OCI-LY3 (cell line): Measurements from ENCODE around the gene REC8.

Experiments used
- CTCF ChIP-seq: fragments of 200-600, 300-600 bp; sonication (generic); IDR thresholded peaks from 2 replicates; pipeline ENCODE4 v1.5.1; 2014; ENCODE audit warnings: antibody characterized with exemption, low read length, low read depth
- EZH2phosphoT487 ChIP-seq: fragments of 200-600 bp; shearing (Covaris generic); IDR thresholded peaks from 2 replicates; pipeline ENCODE4 v1.6.1; 2018; ENCODE audit warnings: antibody characterized with exemption, mixed run types, low read depth

- no peak for TF ChIP-seq CTCF
- no peak for TF ChIP-seq EZH2phosphoT487
Measured at GRCh38 chr14:24189460-24189859, 17.6 kb downstream of the REC8 start.
